PC-9 (cell line): ENCODE measurements around the gene WDR72.

Experiments used
- CTCF ChIP-seq: fragments of 200-600 bp; sonication (generic); conservative IDR thresholded peaks from 2 replicates; pipeline ENCODE4 v1.6.1; 2017; ENCODE audit warnings: mixed run types, antibody characterized with exemption, mild to moderate bottlenecking, moderate library complexity
- EZH2 ChIP-seq: fragments of 200-600 bp; sonication (generic); IDR thresholded peaks from 2 replicates; pipeline ENCODE4 v1.8.0; 2017; ENCODE audit warnings: antibody characterized with exemption, low read depth

- TF ChIP-seq EZH2 (no peak), CTCF (no peak)
These were observed 233.6 kb downstream of the WDR72 start for GRCh38 chr15:53525894-53526293.
